Measurements from ENCODE around the gene COLEC12.

Gene COLEC12

GRCh38 chr18:507636-508035 lies 7.1 kb upstream of the COLEC12 start:
- TF ChIP-seq CTCF (IDR thresholded peaks at IDR 0.05; ENCODE audit: low read depth, low read length, missing control alignments): no peak
- H3K4me3 ChIP-seq (ENCODE audit: low read depth, low read length): no peak overlapping the region
- no peak for DNase-seq (ENCODE audit: low read depth)

GRCh38 chr18:506801-507200 lies 6.3 kb upstream of the COLEC12 start:
- no peak overlapping the region for H3K4me3 ChIP-seq (ENCODE audit: low read depth, low read length)
- DNase-seq (ENCODE audit: low read depth): no peak
- no peak for TF ChIP-seq CTCF (IDR thresholded peaks at IDR 0.05; ENCODE audit: low read depth, low read length, missing control alignments)

GRCh38 chr18:506264-506663 lies 5.8 kb upstream of the COLEC12 start:
- DNase-seq (ENCODE audit: low read depth): no peak
- no peak for TF ChIP-seq CTCF (IDR thresholded peaks at IDR 0.05; ENCODE audit: low read depth, low read length, missing control alignments)

GRCh38 chr18:505483-506122 lies 5.1 kb upstream of the COLEC12 start:
- DNase-seq (ENCODE audit: low read depth): no peak
- no peak for TF ChIP-seq CTCF (IDR thresholded peaks at IDR 0.05; ENCODE audit: low read depth, low read length, missing control alignments)
- no peak overlapping the region for H3K4me3 ChIP-seq (ENCODE audit: low read depth, low read length)

More at GRCh38 chr18:506264-506663, 5.8 kb upstream of the COLEC12 start:
- no peak overlapping the region for H3K4me3 ChIP-seq (ENCODE audit: low read depth, low read length)

GRCh38 chr18:501406-501714 lies 859 bp upstream of the COLEC12 start:
- no peak for TF ChIP-seq CTCF (IDR thresholded peaks at IDR 0.05; ENCODE audit: low read depth, low read length, missing control alignments)
- DNase-seq (ENCODE audit: low read depth): no peak
- H3K4me3 ChIP-seq (ENCODE audit: low read depth, low read length): no peak overlapping the region

GRCh38 chr18:499776-500631 lies 497 bp downstream of the COLEC12 start:
- TF ChIP-seq CTCF (IDR thresholded peaks at IDR 0.05; ENCODE audit: low read depth, low read length, missing control alignments): no peak
- no peak overlapping the region for H3K4me3 ChIP-seq (ENCODE audit: low read depth, low read length)
- no peak for DNase-seq (ENCODE audit: low read depth)

Data from GM12864 (cell line).